Measurements from ENCODE around the gene ASIC2.

GRCh38 chr17:33229499-33229898 is 63.6 kb downstream of the ASIC2 start:
- TF ChIP-seq CTCF (IDR thresholded peaks at IDR 0.05; ENCODE audit: low read length) = no peak
- no peak for TF ChIP-seq EZH2 (IDR thresholded peaks at IDR 0.05; ENCODE audit: borderline replicate concordance, low read length)

Measured in OCI-LY1 (cell line).